NCI-H1930 (cell line): ENCODE data around the gene DOK7.

Experiments used
- DNase-seq, 2 experiments: peaks; one replicate each; lab custom pipeline; 2025; lab: John Stamatoyannopoulos, UW

DOK7 gene, protein sequence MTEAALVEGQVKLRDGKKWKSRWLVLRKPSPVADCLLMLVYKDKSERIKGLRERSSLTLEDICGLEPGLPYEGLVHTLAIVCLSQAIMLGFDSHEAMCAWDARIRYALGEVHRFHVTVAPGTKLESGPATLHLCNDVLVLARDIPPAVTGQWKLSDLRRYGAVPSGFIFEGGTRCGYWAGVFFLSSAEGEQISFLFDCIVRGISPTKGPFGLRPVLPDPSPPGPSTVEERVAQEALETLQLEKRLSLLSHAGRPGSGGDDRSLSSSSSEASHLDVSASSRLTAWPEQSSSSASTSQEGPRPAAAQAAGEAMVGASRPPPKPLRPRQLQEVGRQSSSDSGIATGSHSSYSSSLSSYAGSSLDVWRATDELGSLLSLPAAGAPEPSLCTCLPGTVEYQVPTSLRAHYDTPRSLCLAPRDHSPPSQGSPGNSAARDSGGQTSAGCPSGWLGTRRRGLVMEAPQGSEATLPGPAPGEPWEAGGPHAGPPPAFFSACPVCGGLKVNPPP

DNA sequence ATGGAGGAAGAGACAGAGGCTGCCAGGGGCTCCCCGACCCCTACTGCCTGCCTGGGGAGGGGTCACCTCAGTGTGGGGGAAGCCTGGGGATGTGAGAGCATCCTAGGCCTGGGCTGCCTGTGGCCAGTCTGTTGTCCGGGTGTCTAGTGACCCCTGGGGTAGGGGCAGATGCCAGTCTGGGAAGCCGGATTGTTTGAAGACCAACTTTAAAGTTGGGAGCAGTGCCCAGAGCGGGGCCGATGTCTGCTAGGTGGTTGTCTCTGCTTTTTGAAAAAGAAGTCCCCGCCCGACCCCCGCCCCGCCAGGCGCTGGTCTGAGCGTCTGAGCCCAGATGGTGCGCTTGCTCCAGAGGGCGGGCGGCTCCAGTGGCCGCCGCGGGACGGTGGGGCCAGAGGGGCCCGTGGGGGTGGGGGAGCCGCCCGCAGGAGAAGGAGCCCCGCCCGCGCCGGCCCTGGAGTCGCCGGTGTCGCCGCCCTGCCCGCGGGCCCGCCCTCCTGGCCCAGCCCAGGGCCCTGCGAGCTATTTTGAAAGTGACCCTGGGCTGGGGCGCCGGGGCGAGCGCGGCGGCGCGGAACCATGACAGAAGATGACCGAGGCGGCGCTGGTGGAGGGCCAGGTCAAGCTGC is at the start of gene DOK7:
Gene DOK7 (plus strand): TSS at position 517 of the 626 bp plus-strand sequence. CDS start 70 bp downstream, at position 587.
- DNase-seq, result no peak

DNA sequence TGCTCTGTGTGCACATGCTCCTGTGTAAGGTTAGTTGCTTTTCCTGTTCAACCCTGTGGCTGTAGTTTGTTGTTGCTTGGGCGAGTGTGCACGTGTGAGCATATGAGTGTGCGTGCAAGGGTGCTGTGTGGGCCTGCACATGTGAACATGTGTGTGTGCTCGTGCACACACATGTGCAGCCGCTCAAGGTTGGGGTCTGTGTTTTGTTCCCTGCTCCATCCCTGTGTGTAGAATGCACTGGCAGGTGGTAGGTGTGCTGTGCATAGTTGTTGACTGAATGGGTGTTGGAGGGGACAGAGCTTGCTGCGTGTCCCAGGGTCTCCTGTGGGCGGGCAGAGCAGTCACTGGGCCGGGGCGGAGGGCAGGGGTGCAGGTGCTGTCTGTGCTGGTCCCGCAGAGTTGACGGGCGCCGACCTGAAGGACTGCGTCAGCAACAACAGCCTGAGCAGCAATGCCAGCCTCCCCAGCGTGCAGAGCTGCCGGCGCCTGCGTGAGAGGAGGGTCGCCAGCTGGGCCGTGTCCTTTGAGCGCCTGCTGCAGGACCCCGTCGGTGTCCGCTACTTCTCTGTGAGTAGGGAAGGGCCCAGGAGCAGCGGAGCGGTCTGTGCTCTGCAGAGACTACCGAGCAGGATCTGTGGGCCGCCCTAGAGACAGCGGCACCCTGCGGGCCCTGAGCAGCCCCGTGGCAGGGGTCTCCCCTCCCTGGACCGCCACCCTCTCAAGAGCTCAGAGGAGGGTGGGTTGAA is 49.3 kb upstream of the DOK7 start:
- no peak for DNase-seq

DNA sequence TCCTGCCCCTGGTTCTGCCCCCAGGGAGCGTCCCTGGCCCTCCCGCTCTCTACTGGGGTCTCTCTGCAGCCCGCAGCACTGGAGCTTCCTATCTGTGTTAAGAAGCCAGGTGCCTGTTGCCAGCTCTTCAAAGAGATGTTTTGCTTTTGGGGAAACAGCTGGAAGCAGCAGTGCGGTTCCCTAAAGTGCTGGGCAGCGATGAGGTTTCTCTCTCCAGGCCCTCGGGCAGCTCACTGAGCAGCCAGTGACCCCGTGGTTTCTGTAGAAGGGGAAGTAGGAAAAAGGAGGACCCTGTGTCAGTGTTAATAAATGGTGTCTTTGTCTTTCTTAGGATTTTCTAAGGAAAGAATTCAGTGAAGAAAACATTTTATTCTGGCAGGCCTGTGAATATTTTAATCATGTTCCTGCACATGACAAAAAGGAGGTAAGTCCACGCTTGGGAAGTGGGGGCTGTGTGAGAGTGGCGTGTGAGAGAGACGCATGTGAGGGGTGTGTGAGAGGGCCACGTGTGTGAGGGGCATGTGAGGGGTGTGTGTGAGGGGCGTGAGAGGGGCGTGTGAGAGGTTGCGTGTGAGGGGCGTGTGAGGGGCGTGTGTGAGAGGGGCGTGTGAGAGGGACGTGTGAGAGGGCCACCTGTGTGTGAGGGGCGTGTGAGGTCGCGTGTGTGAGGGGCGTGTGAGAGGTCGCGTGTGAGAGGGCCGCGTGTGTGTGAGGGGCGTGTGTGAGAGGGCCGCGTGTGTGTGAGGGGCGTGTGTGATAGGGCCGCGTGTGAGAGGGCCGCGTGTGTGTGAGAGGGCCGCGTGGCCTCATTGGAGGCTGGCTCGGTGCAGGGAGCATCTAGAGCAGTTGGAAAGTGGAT is 48.5 kb upstream of the DOK7 start:
- no peak for DNase-seq

DNA sequence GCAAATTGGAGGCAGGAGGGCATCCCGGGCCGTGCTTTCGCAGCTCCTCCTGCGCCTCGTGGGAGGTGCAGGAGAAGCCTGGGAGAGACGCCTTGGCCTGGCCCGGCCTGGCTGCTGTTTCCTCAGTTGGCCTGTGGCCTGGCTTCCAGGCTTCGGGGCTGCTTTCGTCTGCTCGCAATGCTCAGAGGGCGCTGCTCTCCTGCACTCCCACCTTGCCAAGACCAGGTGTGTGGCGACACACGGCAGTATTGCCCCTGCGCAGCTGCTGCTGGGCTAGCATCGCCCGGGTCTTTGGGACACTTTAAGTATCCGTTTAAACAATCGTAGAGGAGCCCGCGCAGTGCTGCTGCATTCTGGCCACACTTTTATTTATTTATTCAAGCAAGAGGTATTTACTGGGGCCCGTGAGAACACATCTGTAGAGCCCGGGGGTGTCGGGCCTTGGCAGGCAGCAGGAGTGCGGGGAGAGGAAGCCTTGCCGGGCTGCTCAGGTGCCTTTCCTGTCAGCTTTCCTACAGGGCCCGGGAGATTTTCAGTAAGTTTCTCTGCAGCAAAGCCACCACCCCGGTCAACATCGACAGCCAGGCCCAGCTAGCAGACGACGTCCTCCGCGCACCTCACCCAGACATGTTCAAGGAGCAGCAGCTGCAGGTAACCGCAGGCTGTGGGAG is 47.5 kb upstream of the DOK7 start:
- no peak for DNase-seq

DNA sequence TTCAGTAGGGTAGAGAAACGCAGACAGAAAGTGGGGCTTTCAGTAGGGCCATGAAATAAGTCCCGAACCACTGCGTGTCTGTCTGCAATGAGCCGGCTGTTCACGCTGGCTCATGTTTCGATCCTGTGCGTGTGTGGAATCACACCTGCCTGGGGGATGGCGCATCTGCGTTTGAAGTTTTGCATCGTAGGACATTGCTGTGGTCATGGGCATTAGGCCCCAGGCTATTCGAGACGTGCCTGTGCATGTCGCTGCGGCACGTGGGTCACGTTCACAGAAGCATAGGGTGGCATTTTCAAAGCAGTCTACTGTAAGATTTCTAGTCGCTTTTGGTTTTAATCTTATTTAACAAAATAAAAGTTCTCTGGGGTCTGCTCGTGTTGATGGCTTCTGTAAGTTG is 46.8 kb upstream of the DOK7 start:
- no peak for DNase-seq

DNA sequence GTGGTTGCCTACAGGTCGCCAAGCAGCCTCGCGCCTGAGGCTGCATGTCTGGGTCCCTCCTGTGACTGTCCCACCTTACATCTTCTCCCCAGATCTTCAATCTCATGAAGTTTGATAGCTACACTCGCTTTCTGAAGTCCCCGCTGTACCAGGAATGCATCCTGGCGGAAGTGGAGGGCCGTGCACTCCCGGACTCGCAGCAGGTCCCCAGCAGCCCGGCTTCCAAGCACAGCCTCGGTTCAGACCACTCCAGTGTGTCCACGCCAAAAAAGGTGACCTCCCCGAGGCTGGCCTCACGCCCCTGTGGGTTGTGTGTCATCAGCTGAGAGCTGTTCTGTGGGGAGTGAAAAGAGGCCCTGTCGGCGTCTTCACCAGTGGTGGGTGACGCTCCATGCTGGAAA is 46.3 kb upstream of the DOK7 start:
- no peak for DNase-seq

DNA sequence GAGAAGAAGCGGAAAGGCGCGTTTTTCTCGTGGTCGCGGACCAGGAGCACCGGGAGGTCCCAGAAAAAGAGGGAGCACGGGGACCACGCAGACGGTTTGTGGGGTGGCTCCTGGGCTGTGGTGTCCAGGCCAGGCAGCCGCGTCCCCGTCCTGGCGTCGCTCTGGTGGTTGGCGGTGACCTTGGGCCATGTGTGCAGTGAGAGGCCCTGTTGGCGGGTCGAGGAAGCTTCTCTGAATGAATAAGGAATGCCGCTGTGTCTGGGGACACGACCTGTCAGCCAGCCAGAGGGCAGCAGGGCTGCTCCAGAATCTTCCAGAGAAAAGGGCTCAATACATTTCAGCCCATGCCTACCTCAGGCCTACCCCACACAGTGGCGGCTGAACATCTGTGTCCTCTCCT is 45.7 kb upstream of the DOK7 start:
- no peak for DNase-seq

DNA sequence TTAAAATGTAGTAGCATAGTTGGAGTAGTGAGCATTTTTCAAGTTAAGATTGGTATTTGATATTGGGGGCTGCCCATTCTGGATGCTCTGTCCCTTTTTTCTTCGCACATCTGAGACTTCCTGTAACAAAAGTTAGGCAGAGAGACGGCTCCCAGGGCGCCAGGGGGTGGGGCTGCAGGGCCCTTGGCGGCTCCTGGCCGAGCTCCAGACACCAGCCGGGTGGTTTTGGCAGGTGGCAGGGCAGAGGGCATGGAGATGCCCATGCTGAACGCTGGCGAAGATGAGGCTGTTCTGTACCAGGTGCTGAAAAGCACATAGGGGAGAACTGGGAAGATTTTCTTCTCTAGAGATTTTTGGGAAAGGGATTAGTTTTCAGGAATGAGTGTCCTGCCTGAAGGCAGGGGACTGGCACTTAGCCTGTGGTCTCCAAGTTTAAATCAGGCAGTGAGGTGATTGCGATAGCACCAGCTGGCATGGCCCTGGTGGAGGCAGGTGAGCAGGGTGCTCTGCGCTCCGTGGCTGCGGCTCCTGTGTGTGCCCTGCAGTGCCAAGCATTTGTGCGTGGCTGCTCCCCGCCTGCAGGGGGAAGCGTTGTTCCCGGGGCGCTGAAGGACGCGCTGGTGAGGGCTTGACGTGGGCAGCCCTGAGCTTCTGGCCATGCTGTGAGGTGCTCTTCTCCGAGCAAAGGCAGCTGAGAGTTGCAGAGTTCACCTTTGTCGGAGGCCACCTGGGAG is 44.9 kb upstream of the DOK7 start:
- DNase-seq, result no peak

DNA sequence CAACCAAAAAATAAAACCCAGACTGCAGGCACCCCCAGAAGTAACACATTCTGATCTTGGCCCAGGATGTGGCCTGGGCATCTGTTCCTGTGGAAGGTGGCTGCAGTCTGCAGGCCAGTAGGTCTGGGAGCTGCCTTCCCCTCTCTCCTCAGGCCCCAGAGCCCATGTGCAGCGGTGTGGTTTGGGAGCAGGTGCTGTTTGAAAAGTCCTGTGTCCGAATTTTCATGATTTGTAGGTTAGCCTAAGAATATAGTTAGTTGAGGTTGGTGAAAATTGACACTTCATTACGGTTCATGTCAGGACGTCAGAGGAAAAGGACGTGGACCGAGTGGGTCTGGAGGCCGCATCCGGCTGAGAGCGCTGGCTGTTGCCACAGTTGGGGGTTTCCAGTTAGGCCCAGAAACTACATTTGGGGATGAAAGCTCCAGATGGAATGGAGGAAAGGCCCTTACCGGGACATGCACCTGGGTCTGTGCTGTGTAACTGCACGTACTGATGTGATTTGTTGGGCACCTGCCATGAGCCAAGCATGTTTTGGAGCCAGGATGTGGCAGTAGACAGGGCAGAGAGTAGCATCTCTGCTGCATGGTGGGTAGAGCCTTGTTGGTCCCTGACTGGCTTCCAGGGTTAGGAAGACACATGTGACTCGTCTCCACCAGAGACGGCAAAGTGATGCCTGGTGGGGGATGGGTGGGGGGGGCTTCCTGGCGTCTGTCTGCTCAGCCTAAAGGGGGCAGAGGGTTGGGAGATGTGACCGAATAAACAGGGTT is 43.1 kb upstream of the DOK7 start:
- DNase-seq, result no peak

DNA sequence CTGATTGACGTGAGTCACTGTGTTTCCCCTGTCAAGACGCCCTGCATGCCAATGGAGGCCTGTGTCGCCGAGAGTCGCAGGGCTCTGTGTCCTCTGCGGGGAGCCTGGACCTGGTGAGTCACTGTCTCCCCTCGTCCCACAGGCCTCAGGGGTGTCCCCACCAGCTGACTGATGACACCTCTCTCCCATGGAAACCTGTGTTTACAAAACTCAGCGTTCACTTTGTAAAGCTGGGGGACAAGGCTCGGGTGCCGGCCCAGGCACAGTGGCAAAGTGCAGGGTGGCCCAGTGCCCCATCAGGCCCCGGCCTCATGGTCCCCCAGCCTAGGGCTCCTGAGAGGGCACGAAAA is 42.5 kb upstream of the DOK7 start:
- DNase-seq, result no peak

DNA sequence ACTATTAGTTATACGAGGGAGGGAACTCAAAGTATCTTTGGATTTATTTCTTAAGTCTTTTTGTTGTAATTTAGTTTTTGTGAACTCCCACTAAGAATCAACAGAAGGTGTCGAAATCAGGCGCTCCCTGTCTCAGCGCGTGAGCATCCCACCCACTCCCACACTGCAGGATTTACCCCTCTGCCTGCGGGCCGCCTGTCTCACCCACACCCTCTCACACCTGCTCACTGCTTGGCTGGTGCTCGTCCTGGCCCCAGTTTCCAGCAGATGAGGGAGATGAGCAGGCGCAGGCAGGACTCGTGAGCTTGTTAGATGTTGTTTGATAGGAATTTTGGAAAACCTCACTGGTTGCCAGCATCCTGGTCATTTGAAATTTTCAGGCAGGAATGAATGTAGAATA is 42.1 kb upstream of the DOK7 start:
- no peak for DNase-seq

DNA sequence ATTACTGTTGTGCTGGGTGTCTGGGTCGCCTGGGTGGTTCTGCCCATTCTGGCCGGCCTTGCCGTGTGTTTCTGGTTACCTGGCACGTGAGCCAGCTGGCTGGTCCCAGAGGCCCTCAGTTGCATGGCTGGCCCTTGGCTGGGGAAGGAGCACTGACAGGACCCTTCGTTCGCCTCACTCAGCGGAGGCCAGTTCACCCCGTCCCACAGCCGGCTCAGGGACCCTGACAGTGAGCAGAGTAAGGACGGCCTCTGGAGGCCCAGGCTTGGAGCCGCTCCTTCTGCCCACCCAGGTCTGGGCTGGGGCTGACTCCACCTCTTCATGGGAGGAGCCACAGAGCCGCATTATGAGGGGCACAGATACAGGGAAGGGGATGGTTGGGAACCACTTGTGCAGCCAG is 41.6 kb upstream of the DOK7 start:
- no peak for DNase-seq

DNA sequence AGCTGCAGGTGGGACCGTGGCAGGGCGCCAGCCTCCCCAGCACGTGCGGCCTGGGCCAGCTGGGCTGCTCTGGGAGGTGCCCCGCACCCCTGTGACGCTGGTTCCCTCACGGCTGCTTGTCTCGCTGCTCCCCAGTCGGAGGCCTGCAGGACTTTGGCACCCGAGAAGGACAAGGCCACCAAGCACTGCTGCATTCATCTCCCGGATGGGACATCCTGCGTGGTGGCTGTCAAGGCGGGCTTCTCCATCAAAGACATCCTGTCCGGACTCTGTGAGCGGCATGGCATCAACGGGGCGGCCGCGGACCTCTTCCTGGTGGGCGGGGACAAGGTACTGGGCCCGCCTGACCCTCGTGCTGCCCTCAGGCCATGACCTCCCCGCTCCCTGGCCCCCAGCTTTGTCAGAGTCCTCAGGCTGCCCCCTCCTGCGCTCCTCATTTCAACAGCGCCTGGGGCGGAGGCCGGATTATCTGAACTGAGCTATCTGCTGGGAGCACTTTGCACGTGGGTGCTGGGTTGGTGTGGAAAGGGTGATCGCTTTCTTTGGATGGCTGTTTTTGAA is 40.8 kb upstream of the DOK7 start:
- no peak for DNase-seq

DNA sequence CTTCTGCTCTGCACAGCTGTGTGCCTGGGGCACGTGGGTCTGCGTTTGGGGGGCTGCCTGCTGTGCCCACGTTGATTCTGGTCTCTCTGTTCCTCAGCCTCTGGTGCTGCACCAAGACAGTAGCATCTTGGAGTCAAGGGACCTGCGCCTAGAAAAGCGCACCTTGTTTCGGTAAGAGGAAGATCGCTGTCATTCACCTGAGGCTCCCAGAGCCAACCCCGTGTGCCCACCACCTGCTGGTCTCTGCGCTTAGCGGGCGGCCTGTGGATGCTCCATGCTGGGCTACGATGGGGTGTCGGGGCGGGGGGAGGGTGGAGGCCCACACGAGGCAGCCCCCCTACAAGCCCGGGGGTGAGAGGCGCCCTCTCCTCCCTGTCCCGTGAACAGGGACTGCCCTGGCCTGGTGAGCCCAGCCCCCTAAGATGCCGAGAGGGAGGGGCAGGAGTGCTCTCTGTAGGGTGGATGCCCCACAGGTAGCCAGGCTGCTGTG is 40.3 kb upstream of the DOK7 start:
- DNase-seq, result no peak

DNA sequence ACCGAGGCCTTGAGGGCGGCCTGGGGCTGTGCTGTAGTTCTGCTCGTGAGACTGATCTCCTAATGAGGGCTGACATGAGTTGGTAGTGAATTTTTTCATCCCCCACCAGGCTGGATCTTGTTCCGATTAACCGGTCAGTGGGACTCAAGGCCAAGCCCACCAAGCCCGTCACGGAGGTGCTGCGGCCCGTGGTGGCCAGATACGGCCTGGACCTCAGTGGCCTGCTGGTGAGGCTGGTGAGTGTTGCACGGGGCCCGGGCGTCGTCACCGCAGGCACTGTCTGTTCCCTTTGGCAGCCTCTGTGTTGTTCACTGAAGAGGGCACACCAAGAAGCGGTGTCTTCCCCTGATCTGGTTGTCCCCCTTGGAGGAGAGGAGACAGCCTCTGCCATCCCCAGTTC is 39.7 kb upstream of the DOK7 start:
- no peak for DNase-seq

DNA sequence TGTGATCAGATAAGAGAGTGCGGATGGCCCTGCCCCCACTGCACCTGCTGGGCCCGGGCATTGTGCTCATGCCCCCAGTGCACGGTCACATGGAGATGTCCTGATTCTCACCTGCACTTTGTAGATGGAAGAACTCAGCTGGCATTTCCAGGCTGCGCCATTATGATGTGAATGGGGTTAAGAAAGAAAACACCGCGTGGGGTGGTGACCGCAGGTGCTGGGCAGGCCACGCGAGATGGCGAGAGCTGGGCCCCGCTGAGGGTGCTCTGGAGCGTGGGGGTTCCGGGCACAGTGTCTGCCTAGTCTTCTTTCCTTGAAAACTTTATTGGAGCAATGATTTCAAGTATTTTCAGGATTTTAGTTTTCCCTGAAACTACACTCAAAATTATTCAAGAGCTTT is 39.2 kb upstream of the DOK7 start:
- no peak for DNase-seq

DNA sequence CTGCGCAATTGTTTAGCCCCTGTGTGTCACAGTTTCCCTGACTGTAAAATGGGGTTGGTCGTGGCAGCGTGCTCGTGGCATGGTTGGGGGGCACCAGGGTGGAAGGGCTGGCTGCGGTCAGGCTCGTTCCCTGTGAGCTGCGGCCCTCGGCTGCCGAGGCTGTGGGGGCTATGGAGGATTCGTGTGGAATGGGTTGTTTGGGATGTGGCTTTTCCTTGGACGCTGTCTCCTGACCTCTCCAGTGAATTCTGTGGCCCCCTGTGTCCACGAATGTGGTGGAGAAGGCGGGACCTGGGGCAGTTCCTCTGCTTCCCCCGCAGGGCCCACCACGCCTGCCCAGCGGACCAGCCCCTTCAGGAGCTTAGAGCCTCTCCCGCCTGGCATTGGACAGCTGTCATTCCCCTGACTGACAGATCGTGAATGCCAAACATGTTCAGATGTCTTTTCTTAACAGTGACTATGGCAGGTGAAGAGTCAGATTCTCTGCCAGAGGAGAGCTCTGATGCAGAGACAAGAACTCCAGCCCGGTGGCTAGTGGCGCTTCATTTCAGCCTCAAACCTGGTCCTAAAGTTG is 38.5 kb upstream of the DOK7 start:
- no peak for DNase-seq

DNA sequence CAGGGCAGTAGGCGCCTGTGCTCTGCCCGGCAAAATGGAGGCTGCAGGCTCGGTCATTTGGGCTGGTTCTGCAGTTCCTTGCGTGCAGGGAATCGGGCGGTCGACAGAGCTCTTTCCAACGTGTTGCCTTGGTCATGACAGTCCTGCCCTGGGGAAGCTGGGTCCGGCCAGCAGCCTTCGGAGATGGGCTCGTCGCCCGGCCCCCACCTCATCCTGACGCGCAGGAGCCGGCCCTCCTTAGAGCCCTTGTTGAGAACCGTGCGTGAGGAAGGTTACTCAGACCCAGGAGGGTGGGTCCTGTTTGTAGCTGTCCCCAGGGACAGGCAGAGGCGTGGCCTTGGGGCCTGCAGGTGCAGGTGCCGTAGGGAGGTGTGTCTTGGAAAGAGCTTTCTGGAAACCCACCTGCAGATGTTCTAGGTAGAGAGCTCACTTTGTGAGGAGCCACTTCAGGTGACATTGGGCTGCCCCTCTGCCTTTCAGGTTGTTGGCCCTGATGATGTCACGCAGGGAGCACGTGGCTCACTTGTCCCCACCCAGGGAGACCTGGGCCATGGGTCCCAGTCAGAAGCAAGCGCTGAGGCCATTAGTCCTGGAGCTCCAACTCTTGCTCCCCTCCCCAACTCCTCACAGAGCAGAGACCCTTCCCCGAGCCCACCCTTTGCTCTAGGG is 36.5 kb upstream of the DOK7 start:
- DNase-seq, result no peak

DNA sequence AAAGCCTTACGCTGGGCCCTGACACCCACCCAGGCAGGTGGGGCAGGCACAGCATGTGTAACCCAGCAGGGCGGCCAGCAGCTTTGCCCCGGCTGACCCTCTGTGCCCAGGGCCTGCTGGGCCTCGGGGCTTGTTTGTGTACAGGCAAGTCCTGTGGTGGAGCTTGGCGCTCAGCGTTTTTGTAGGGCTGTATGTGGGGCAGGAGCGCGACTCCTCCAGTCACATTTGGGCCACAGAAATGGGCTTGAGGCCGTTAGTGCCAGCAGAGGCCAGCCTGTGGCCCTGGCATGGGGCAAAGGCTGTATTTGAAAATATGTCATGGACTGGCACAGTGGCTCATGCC is 36.0 kb upstream of the DOK7 start:
- DNase-seq, result no peak
